Skin of body (tissue), 2 donors: Measurements from ENCODE around the gene CSF2. TPM values are rescaled to one million over a fixed set of nuclear protein-coding genes. Genes with fewer than 3 reads are reported as not detected.

Experiments
- DNase-seq: peaks from one replicate; lab custom pipeline; 2025; lab: John Stamatoyannopoulos, UW
- total RNA-seq: library from RNA; depleted of rRNA; stranded (reverse); fragments of >200 nt; gene quantifications from one replicate; pipeline ENCODE4 v1.2.3, GENCODE V29; 2014

The CSF2 gene
- total RNA-seq, 1 donor from 2014 or later: not detected

GRCh38 chr5:132054697-132055440 is 18.7 kb upstream of the CSF2 start:
- DNase-seq: no peak

DNA sequence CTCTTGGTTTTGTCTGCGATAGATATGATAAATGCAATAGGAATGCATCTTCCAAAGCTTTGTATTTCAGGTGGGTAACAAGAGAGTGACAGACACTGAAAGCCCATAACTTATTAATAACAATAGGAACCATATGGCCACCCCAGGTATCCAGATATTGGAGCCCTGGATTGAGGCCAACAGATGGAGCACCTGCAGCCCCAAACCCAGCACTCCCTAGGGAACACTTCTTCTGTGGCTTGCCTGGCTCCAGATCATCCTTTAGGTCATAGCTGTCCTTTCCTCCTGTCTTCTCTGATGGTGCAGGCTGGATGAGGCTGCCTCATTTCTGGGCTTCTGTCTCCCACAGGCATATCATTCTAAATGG is 18.2 kb upstream of the CSF2 start:
- DNase-seq: no peak

DNA sequence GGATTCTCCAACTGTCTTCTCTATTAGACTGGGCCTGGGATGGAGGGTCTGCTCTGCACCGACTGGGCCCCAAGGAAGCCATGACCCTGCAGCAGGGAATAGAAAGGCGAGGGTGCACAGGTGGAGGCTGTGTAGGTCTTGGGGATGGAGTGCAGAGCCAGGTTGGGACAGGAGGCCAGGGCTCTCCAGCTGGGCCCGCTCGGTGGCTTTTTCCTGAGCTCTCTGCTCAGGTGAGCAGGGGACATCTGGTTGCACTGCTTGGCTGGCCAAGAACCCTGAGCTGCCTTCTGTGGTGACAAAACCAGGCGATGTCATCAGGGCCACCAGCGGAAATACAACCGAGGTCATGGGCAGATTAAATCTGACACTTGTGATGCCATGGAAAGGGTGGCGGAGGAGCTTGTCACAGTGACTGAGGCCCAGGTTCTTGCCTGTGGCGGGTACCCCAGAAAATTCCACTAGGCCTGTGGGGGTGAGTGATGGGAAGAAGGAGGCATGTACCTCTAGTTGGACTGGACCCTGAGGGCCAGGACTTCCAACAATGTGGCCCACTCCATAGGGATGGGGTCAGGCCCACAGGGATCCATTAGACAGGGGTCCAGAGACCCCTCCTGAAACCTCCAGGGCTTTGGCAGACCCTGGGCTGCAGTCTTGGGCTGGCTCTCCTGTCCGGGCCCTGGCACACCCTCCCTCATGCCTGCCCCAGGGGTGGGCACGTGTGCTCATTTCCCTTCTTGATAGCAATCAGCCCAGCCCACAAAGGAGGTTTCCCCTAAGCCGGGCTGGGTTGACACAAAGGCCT is 17.6 kb upstream of the CSF2 start:
- no peak for DNase-seq

DNA sequence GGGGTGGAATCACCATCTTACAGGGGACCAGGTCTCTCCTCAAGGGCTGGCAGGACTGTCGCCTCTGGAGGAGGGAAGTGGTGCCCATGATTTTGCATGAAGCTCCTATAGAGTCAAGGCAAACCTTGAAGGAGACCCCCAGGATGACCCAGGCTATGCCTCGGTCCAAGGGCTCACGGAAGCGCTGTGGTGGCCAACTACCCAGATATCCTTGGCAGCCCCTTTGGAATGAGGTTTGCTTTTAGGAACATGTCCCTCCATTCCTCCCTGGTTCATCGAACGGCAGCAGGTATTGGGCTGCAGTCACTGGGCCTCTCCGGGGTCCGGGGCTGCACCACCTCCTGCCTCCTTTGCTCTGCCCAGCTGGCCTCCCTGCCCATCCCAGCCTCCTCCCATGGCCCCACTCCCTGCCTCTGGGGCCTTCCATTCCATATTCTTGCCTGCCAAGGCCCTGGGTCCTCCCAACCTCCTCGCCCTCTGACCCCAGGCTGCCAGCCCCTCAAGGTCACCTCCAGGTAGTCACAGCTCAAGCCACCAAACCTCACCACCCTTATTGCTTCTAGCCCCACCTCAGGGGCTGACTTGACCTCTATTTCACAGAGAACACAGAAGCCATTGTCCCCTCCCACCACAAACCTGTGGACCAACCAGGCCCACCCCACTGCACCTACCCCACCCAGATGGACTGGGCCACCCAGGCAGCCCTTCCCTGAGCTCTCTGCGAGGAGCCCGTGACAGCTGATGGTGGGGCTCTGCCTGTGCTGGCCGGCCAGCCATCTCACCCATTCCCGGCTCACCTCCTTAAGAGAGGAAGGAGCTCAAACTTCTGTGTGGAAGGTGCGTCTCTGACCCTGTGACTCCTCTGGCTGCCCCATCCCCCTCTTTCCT is 16.7 kb upstream of the CSF2 start:
- DNase-seq: no peak

GRCh38 chr5:132057498-132058255 is 15.9 kb upstream of the CSF2 start:
- DNase-seq: no peak

DNA sequence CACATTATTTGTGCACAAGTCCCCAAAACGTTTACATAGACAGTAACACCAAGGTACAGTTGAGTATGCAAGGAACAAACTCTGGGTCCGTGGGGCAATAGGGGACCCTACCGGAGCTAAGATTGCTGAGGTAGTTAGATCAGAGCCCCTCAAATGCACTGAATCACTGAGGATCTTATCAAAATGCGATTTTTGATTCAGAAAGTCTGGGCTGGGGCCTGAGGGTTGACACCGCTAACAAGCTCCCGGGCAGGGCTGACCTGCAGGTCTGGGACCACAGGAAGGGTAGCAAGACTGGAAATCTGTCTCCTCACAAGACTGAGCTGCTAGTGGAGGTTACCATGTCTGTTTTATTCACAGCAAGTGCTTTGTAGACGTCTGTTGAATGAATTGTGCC is 14.9 kb upstream of the CSF2 start:
- no peak for DNase-seq

DNA sequence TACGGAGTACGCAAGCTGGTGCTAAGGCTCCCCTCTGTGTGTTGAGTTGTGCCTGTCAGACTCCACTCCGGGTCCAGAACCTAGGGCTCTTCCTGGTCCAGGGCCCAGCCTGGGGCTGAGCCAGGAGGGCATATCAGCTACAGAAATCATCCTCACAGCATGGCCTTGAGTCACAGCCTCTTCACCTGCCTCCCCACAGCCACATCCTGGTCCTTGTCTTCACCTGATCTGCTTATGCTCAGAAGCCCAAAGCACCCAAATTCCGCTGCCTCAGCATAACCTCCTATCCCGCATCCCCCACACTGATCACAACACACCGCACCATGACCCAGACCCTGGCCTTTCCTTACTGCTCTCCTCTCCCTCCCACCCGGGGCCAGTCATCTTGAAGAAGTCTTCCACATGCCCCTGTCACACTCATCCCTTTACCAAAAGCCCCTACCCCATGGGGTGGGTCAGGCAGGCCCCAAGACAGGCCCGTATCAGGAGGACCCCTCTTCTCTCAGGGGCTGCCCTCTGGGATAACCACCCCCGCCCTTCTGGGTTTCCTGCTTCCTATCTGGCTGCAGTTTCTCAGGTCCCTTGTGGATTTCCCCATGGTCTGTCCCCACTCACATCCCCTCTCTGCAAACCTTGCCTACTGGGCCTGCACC is 14.4 kb upstream of the CSF2 start:
- no peak for DNase-seq

DNA sequence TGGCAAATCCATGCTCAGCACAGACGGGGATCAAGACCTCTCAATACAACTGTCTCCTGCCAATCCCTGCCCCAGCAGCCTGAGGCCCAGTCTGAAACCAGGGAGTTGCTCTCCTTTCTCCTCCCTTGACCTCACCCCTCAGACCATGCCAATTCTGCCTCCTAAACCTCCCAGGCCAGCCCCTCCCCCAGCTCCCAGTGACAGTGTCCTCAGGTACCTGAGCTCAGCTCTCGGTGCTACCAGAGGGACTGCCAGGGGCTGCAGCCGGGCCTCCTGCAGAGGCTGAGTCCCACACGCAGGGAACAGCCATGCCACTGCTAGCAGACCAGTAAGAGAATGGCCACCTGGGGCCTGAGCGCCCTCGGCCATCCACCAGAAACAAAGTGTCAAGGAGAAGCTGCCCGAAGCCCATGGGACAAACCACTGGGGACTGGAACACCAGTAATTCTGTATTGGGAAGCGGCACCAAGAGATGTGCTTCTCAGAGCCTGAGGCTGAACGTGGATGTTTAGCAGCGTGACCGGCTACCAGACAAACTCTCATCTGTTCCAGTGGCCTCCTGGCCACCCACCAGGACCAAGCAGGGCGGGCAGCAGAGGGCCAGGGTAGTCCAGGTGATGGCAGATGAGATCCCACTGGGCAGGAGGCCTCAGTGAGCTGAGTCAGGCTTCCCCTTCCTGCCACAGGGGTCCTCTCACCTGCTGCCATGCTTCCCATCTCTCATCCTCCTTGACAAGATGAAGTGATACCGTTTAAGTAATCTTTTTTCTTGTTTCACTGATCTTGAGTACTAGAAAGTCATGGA is 13.7 kb upstream of the CSF2 start:
- DNase-seq: no peak

GRCh38 chr5:132060501-132061161 is 13.0 kb upstream of the CSF2 start, which contains the start of gene IL3:
Gene IL3 (plus strand): TSS chr5:132060655. CDS start chr5:132060707, 52 bp downstream.
- no peak for DNase-seq

DNA sequence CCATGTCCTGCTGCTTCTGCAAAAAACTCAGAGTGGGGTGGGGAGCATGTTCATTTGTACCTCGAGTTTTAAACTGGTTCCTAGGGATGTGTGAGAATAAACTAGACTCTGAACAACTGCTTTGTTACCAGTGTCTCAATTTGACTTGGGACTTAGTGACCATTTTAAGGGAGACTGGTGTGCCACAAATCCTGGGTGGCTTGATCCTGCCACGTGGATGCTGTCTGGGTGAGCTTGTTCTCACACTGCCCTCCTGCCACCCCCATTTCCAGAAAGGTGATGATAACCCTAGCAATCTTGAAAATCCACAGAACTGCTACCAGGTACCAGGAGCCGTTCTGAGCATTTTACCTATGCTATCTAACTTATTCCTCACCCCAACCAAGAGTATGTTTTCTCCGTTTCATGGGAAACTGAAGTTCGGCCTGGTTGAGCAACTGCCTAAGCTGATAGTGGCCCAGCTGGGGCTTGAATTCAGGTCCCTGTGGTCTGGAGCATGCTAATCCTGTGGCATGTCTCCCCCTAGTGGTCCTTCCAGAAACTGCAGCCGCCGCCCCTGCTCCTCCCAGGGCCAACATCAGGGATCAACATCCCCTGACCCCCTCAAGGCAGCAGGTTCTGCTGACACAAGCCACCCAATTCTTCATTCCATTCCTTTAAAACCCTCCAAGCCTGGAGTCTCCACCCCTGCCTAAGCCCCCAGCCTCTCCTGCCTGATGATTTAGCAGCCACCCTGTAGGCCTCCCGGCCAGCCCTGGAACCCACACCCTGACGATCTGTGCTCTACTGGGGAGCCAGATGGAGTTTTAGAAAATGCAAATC is 10.3 kb upstream of the CSF2 start:
- peak; percentile 13 for DNase-seq

DNA sequence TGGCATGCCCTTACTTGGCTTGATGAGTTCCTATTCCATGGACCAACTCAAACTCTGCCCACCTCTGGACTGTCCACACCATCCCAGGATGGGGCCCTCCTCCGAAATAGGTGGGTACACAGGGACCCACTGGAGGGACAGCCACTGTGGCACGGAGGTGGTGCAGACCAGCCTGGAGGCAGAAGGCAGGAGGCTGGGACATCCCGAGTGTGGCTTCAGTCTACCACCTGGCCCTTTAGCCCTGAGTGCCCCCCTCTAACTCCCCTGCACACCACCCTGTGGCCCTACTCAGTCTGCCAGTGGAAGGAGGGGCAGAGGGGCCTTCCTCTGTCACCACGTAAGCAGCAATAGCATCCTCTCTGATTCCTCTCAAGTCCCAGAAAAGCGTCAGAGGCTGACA is 9.4 kb upstream of the CSF2 start:
- no peak for DNase-seq

DNA sequence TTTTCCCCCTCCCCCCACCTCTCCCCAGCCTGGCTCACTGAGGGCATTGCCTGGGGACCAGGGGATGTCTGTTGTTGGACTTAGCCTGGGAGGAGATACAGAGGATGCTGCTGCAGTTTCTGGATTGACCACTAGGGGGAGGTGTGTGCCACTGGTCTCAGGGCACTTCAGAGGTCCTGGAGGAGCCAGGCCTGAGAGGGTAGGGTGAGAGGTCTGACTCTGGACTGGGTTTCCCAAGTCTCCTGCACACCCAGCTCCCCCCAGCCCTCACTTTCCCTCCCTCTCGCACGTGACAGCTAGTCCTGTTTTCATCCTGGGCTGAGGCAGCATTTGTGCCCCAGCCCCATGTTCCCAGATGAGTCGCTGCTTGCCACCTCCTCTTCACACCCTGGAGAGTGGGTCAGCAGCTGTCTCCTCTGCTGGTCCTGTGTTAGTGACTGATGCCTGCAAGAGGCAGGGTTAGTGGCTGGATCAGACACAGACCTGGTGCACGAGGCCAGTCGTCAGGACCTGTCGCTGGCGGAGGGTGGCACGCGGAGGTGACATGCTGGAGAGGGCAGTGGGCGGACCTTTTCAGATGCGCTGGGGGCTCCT is 8.8 kb upstream of the CSF2 start:
- DNase-seq: no peak

GRCh38 chr5:132065351-132065937 is 8.1 kb upstream of the CSF2 start:
- DNase-seq: no peak

GRCh38 chr5:132065951-132066701 is 7.5 kb upstream of the CSF2 start:
- no peak for DNase-seq

DNA sequence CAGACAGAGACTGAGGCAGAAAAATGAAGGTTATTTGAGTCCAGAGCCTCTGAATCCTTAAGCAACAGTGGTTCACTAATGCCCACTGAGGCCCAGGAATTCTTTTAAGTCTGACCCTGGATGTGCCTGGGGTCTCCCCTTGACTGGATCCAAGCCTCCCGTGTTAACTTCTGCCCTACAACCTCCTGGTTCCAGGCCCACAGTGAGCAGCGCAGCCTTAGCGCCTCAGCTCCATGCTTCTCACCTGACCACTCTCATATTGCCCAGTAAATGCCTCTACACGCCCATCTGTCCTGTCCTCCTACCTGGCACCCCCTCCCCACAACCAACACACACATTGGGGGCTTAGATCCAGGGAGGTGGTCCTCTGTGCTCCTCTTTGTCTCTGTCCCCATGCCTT is 6.7 kb upstream of the CSF2 start:
- no peak for DNase-seq

- DNase-seq: no peak
Measured at GRCh38 chr5:132067451-132067850, 6.1 kb upstream of the CSF2 start.
